ENCODE results near the gene FBXL7. TPM values are rescaled to one million over a fixed set of nuclear protein-coding genes. Genes with fewer than 3 reads are reported as not detected.

The FBXL7 gene
- total and polyA plus RNA-seq, 3 experiments from 2014 or later: not detected

GRCh38 chr5:15594977-15595568, 95.1 kb downstream of the FBXL7 start:
- CTCF ChIA-PET: no interaction called here

GRCh38 chr5:15595929-15596328, 95.9 kb downstream of the FBXL7 start:
- H3K4me1 ChIP-seq (ENCODE audit: insufficient read depth, low read length): no peaks in the 10 kb centered on the region
- Mint-ChIP-seq H3K9me3 (peaks cover 0 to 8% (median 8%) of the 10 kb centered on the region in 5 donors), H3K27me3 (peaks cover 0 to 2% of the 10 kb centered on the region in 2 donors), H3K4me3 (no peak overlapping the region), H3K4me1 (no peaks in the 10 kb centered on the region), H3K27ac (no peak overlapping the region), H3K36me3 (no peaks in the 10 kb centered on the region)
- H3K4me3 ChIP-seq (ENCODE audit: low read length): no peak overlapping the region
- POLR2A ChIA-PET: no interaction called here
- no peaks in the 10 kb centered on the region for H3K27me3 ChIP-seq (ENCODE audit: insufficient read depth, low read length, poor library complexity, severe bottlenecking)
- H3K27ac ChIP-seq (ENCODE audit: low read depth, low read length): no peak overlapping the region
- CTCF ChIA-PET: no interaction called here
- H3K36me3 ChIP-seq (ENCODE audit: insufficient read depth, low read length): no peaks in the 10 kb centered on the region
- no peaks in the 10 kb centered on the region for H3K9me3 ChIP-seq (ENCODE audit: low read length)
- DNase-seq: no peak

More at GRCh38 chr5:15594977-15595568, 95.1 kb downstream of the FBXL7 start:
- no peaks in the 10 kb centered on the region for H3K4me1 Mint-ChIP-seq
- H3K9me3 Mint-ChIP-seq: peaks cover 4 to 11% (median 8%) of the 10 kb centered on the region in 5 donors
- Histone ChIP-seq H3K27ac (ENCODE audit: low read depth, low read length) (no peak overlapping the region), H3K4me3 (ENCODE audit: low read length) (no peak overlapping the region), H3K36me3 (ENCODE audit: insufficient read depth, low read length) (no peaks in the 10 kb centered on the region), H3K27me3 (ENCODE audit: insufficient read depth, low read length, poor library complexity, severe bottlenecking) (no peaks in the 10 kb centered on the region), H3K9me3 (ENCODE audit: low read length) (no peaks in the 10 kb centered on the region), H3K4me1 (ENCODE audit: insufficient read depth, low read length) (no peaks in the 10 kb centered on the region)
- no peak overlapping the region for H3K4me3 Mint-ChIP-seq
- DNase-seq: no peak
- POLR2A ChIA-PET: no interaction called here
- H3K36me3 Mint-ChIP-seq: no peaks in the 10 kb centered on the region
- peaks cover 0 to 8% of the 10 kb centered on the region in 2 donors for H3K27me3 Mint-ChIP-seq
- H3K27ac Mint-ChIP-seq: peak overlapping the region in 1 of 8 donors; percentile 77

DNA sequence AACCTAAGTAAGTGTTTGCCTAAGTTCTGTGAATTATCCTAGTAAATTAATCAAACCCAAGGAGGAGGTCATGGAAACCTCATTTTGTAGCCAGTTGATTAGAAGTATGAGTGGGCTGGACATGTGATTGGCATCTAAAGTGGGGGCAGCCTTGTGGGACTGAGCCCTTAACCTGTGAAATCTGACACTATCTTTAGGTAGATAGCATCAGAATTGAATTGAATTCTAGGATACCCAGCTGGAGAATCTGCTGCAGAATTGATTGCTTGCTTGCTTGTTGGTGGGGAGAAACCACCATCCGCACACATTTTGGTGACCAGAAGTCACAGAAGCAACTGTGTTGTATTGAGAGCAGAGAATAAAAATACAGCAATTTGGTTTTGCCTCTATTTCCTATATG, 97.0 kb downstream of the FBXL7 start:
- CTCF ChIA-PET: no interaction called here
- no peak overlapping the region for H3K27ac Mint-ChIP-seq
- peaks cover 0 to 2% of the 10 kb centered on the region in 2 donors for H3K27me3 Mint-ChIP-seq

GRCh38 chr5:15597804-15598203, 97.8 kb downstream of the FBXL7 start:
- ChIA-PET CTCF (no interaction called here), POLR2A (interaction anchor here (0.7 kb wide), 1 partner anchor 712 kb away, joined by 6 read pairs; no protein-coding TSS in a partner anchor)
- Mint-ChIP-seq H3K36me3 (no peaks in the 10 kb centered on the region), H3K27ac (no peak overlapping the region), H3K4me3 (no peak overlapping the region), H3K9me3 (peaks cover 0 to 9% (median 4%) of the 10 kb centered on the region in 5 donors), H3K27me3 (peaks cover 0 to 2% of the 10 kb centered on the region in 2 donors), H3K4me1 (no peaks in the 10 kb centered on the region)
- Histone ChIP-seq H3K4me3 (ENCODE audit: low read length) (no peak overlapping the region), H3K27me3 (ENCODE audit: insufficient read depth, low read length, poor library complexity, severe bottlenecking) (no peaks in the 10 kb centered on the region), H3K36me3 (ENCODE audit: insufficient read depth, low read length) (no peaks in the 10 kb centered on the region), H3K27ac (ENCODE audit: low read depth, low read length) (no peak overlapping the region), H3K4me1 (ENCODE audit: insufficient read depth, low read length) (no peaks in the 10 kb centered on the region), H3K9me3 (ENCODE audit: low read length) (no peaks in the 10 kb centered on the region)
- no peak for DNase-seq

More for the DNA sequence above, 97.0 kb downstream of the FBXL7 start:
- Mint-ChIP-seq H3K4me3 (no peak overlapping the region), H3K4me1 (no peaks in the 10 kb centered on the region), H3K9me3 (peaks cover 0 to 9% (median 8%) of the 10 kb centered on the region in 5 donors), H3K36me3 (no peaks in the 10 kb centered on the region)
- H3K9me3 ChIP-seq (ENCODE audit: low read length): no peaks in the 10 kb centered on the region
- H3K4me1 ChIP-seq (ENCODE audit: insufficient read depth, low read length): no peaks in the 10 kb centered on the region
- H3K4me3 ChIP-seq (ENCODE audit: low read length): no peak overlapping the region
- POLR2A ChIA-PET: no interaction called here
- DNase-seq: no peak
- H3K27me3 ChIP-seq (ENCODE audit: insufficient read depth, low read length, poor library complexity, severe bottlenecking): no peaks in the 10 kb centered on the region
- no peak overlapping the region for H3K27ac ChIP-seq (ENCODE audit: low read depth, low read length)
- H3K36me3 ChIP-seq (ENCODE audit: insufficient read depth, low read length): no peaks in the 10 kb centered on the region

DNA sequence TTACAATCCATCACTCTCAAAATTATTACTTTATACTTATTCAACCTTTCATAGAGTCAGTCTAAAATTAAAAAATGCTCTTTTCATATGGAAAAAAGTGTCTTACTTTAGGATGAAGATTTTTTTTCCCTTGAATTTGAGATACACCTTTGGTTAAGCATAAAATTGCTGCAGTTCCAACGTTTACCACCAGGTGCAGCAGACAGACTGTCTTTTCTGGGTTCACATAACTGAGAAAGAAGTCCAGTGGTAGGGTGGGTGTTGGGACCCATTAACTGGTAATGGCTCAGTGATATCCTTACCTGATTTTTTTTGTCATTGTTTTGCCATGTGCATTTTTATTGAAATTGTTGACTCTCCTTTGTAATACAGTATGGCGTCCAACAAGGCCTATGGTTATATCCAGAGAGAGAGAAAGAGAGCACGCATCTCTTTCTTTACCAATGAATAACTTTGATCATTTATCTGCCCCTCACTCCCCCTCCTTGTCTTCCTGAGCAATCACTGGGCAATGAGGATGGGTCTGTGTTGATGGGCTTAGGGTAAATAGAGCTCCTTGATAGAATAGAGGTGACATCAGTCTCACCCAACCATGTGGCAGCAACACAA, 98.4 kb downstream of the FBXL7 start:
- Histone ChIP-seq H3K27me3 (ENCODE audit: insufficient read depth, low read length, poor library complexity, severe bottlenecking) (no peaks in the 10 kb centered on the region), H3K4me1 (ENCODE audit: insufficient read depth, low read length) (no peaks in the 10 kb centered on the region), H3K36me3 (ENCODE audit: insufficient read depth, low read length) (no peaks in the 10 kb centered on the region), H3K4me3 (ENCODE audit: low read length) (no peak overlapping the region), H3K27ac (ENCODE audit: low read depth, low read length) (no peak overlapping the region), H3K9me3 (ENCODE audit: low read length) (no peaks in the 10 kb centered on the region)
- Mint-ChIP-seq H3K4me3 (no peak overlapping the region), H3K36me3 (no peaks in the 10 kb centered on the region), H3K9me3 (peaks cover 0 to 9% (median 5%) of the 10 kb centered on the region in 5 donors), H3K4me1 (no peaks in the 10 kb centered on the region), H3K27me3 (peaks cover 0 to 2% of the 10 kb centered on the region in 2 donors), H3K27ac (no peak overlapping the region)
- DNase-seq: no peak
- ChIA-PET POLR2A (no interaction called here), CTCF (no interaction called here)

DNA sequence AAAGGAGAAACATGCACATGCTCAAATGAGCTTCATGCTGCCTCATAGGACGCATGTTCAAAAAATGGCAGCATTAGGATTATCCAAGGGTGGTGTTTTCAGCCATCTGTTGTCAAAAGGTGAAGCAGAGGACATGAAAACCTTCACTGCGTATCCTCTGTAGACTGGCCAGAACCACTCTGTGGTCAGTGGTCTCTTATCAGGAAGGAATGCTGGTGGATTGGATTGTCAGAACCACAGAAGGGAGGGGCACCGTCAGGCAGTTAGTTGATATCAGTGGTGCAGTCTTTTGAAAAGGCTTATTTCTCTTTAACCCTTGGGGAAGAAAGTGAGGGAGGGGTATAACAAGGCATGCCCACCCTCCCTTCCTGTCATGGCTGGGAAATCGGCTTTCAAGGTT, 100.1 kb downstream of the FBXL7 start:
- no peaks in the 10 kb centered on the region for H3K4me1 Mint-ChIP-seq
- ChIA-PET CTCF (no interaction called here), POLR2A (no interaction called here)
- no peak overlapping the region for H3K27ac ChIP-seq (ENCODE audit: low read depth, low read length)
- H3K9me3 ChIP-seq (ENCODE audit: low read length): no peaks in the 10 kb centered on the region
- H3K4me1 ChIP-seq (ENCODE audit: insufficient read depth, low read length): no peaks in the 10 kb centered on the region
- no peaks in the 10 kb centered on the region for H3K27me3 Mint-ChIP-seq
- DNase-seq: no peak
- peaks cover 0 to 6% (median 2%) of the 10 kb centered on the region in 5 donors for H3K9me3 Mint-ChIP-seq
- no peaks in the 10 kb centered on the region for H3K36me3 ChIP-seq (ENCODE audit: insufficient read depth, low read length)
- H3K4me3 ChIP-seq (ENCODE audit: low read length): no peak overlapping the region
- H3K27me3 ChIP-seq (ENCODE audit: insufficient read depth, low read length, poor library complexity, severe bottlenecking): no peaks in the 10 kb centered on the region
- H3K4me3 Mint-ChIP-seq: no peak overlapping the region
- H3K36me3 Mint-ChIP-seq: no peaks in the 10 kb centered on the region
- no peak overlapping the region for H3K27ac Mint-ChIP-seq

DNA sequence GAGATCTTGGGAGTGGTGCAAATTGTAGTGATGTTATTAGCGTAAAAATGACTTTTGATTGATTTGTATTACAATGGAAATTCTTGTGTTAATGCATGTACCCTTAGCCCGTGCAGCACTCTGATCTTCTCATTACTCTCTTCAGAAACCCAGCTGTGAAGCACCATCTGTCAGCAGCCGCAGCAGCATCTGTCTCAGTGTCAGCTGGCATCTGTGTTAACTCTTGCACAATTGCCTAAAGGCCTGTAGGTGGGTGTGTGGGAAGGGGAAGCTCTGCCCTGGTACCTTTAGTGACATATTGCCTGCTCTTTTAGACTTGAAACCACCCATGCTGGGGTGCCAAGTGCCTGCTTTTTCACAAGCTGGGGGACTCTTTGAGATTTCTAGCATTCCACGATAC, 101.3 kb downstream of the FBXL7 start:
- ChIA-PET CTCF (no interaction called here), POLR2A (no interaction called here)
- Mint-ChIP-seq H3K4me3 (no peak overlapping the region), H3K27ac (no peak overlapping the region), H3K27me3 (no peaks in the 10 kb centered on the region), H3K36me3 (no peaks in the 10 kb centered on the region), H3K4me1 (no peaks in the 10 kb centered on the region), H3K9me3 (peaks cover 0 to 6% (median 2%) of the 10 kb centered on the region in 5 donors)
- DNase-seq: no peak
- no peaks in the 10 kb centered on the region for H3K27me3 ChIP-seq (ENCODE audit: insufficient read depth, low read length, poor library complexity, severe bottlenecking)
- H3K4me1 ChIP-seq (ENCODE audit: insufficient read depth, low read length): no peaks in the 10 kb centered on the region
- H3K27ac ChIP-seq (ENCODE audit: low read depth, low read length): no peak overlapping the region
- H3K9me3 ChIP-seq (ENCODE audit: low read length): no peaks in the 10 kb centered on the region
- H3K36me3 ChIP-seq (ENCODE audit: insufficient read depth, low read length): no peaks in the 10 kb centered on the region
- H3K4me3 ChIP-seq (ENCODE audit: low read length): no peak overlapping the region

DNA sequence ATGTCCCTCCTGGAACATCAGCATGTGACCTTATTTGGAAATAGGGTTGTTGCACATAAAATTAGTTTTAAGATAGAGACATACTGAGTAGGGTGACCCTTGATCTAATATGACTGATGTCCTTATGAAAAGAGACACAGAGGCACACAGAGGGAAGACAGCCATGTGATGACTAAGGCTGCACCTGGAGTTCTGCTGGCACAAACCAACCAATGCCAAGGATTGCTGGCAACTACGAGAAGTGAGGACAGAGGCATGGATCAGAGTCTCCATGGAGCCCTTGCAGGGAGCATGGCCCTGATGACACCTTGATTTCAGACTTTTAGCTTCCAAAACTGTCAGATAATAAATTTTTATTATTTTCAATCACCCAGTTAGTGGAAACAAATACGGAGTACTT, 101.9 kb downstream of the FBXL7 start:
- Mint-ChIP-seq H3K27me3 (no peaks in the 10 kb centered on the region), H3K27ac (no peak overlapping the region), H3K4me3 (no peak overlapping the region), H3K9me3 (peaks cover 0 to 9% (median 2%) of the 10 kb centered on the region in 5 donors), H3K36me3 (no peaks in the 10 kb centered on the region), H3K4me1 (no peaks in the 10 kb centered on the region)
- ChIA-PET POLR2A (no interaction called here), CTCF (no interaction called here)
- no peak for DNase-seq
- Histone ChIP-seq H3K27ac (ENCODE audit: low read depth, low read length) (no peak overlapping the region), H3K9me3 (ENCODE audit: low read length) (no peaks in the 10 kb centered on the region), H3K4me3 (ENCODE audit: low read length) (no peak overlapping the region), H3K36me3 (ENCODE audit: insufficient read depth, low read length) (no peaks in the 10 kb centered on the region), H3K4me1 (ENCODE audit: insufficient read depth, low read length) (no peaks in the 10 kb centered on the region), H3K27me3 (ENCODE audit: insufficient read depth, low read length, poor library complexity, severe bottlenecking) (no peaks in the 10 kb centered on the region)
